SK-N-SH (cell line): ENCODE results near the gene GRIK5. TPM values are rescaled to one million over a fixed set of nuclear protein-coding genes. Genes with fewer than 3 reads are reported as not detected.

Experiments used
- CTCF ChIA-PET: fragments of 300-600, 350-600 bp; formaldehyde crosslinking; extraction: SDS; loops from one replicate; lab custom pipeline; 2021; lab: Yijun Ruan, JAX
- POLR2A ChIA-PET: fragments of 350-600 bp; sonication (Branson Sonifier 250); formaldehyde crosslinking; extraction: SDS; loops from one replicate; lab custom pipeline; 2020; ENCODE audit warnings: antibody characterized with exemption, inconsistent platforms; lab: Yijun Ruan, JAX
- DNase-seq: peaks from one replicate; pipeline ENCODE4 v3.0.0; 2012
- H2AFZ ChIP-seq: fragments of 200-600 bp; sonication (generic); 2 replicates; pipeline ENCODE4 v1.8.1; 2016; ENCODE audit warnings: antibody characterized with exemption, mild to moderate bottlenecking, low read depth
- H3F3A ChIP-seq: fragments of 200-600 bp; sonication (generic); replicated peaks from 2 replicates; pipeline ENCODE3; 2016; ENCODE audit warnings: antibody characterized with exemption, mild to moderate bottlenecking; ENCODE audit not compliant: insufficient read depth
- H3K27ac ChIP-seq, 2 experiments: fragments of 200-500 bp in 1 of 2; fragments of 200-600 bp in 1 of 2; sonication (Bioruptor generic) in 1 of 2; sonication (generic), shearing (Covaris generic) in 1 of 2; 2 replicates each; pipeline versions ENCODE4 v1.5.1 to v1.6.1; 2014 to 2016; ENCODE audit warnings: low read depth in 2 of 2, inconsistent platforms in 1 of 2, low read length in 1 of 2, mild to moderate bottlenecking in 1 of 2, mixed read lengths in 1 of 2
- H3K27me3 ChIP-seq: fragments of 200-600 bp; sonication (generic), shearing (Covaris generic); 2 replicates; pipeline ENCODE4 v1.6.1; 2016; ENCODE audit warnings: mixed run types; ENCODE audit not compliant: insufficient read depth
- H3K36me3 ChIP-seq, 2 experiments: fragments of 200-500 bp in 1 of 2; fragments of 200-600 bp in 1 of 2; sonication (Bioruptor generic) in 1 of 2; sonication (generic) in 1 of 2; replicated peaks in 1 of 2; 2 replicates each; pipeline versions ENCODE3 to v1.5.1; 2014 to 2016; ENCODE audit warnings: low read length in 1 of 2, mild to moderate bottlenecking in 1 of 2; ENCODE audit not compliant: insufficient read depth in 2 of 2, control insufficient read depth in 1 of 2
- H3K4me1 ChIP-seq, 2 experiments: fragments of 200-500 bp in 1 of 2; fragments of 200-600 bp in 1 of 2; sonication (Bioruptor generic) in 1 of 2; sonication (generic), shearing (Covaris generic) in 1 of 2; 2 replicates each; pipeline versions ENCODE4 v1.5.1 to v1.6.1; 2014 to 2016; ENCODE audit warnings: low read depth in 1 of 2, low read length in 1 of 2, mixed run types in 1 of 2; ENCODE audit not compliant: insufficient read depth in 2 of 2, control insufficient read depth in 1 of 2
- H3K4me2 ChIP-seq: fragments of 200-600 bp; sonication (generic), shearing (Covaris generic); 2 replicates; pipeline ENCODE4 v1.6.1; 2017; ENCODE audit warnings: mixed run types
- H3K4me3 ChIP-seq, 2 experiments: fragments of 200-500 bp in 1 of 2; fragments of 200-600 bp in 1 of 2; sonication (Bioruptor generic) in 1 of 2; sonication (generic), shearing (Covaris generic) in 1 of 2; 2 replicates each; pipeline versions ENCODE4 v1.5.1 to v1.8.1; 2014 to 2016; ENCODE audit warnings: low read depth in 2 of 2, inconsistent platforms in 1 of 2, low read length in 1 of 2, mild to moderate bottlenecking in 1 of 2, mixed read lengths in 1 of 2, moderate library complexity in 1 of 2
- H3K79me2 ChIP-seq: fragments of 200-600 bp; sonication (generic); 2 replicates; pipeline ENCODE4 v1.8.1; 2017; ENCODE audit warnings: mild to moderate bottlenecking; ENCODE audit not compliant: insufficient read depth
- H3K9ac ChIP-seq: fragments of 200-600 bp; sonication (generic); 2 replicates; pipeline ENCODE4 v1.6.1; 2017; ENCODE audit warnings: mixed run types
- H3K9me2 ChIP-seq: fragments of 200-600 bp; sonication (generic); 2 replicates; pipeline ENCODE4 v1.6.1; 2017; ENCODE audit warnings: mixed run types
- H3K9me3 ChIP-seq: fragments of 200-600 bp; sonication (generic); 2 replicates; pipeline ENCODE4 v1.6.1; 2017; ENCODE audit warnings: mixed run types, mild to moderate bottlenecking, moderate library complexity
- H4K20me1 ChIP-seq: fragments of 200-600 bp; sonication (generic); 2 replicates; pipeline ENCODE4 v1.6.1; 2017; ENCODE audit warnings: mild to moderate bottlenecking, mixed run types; ENCODE audit not compliant: insufficient read depth
- ELF1 ChIP-seq: IDR thresholded peaks from 2 replicates; pipeline ENCODE4 v1.4.0; 2012
- EZH2phosphoT487 ChIP-seq: fragments of 200-600 bp; sonication (generic); IDR thresholded peaks from 2 replicates; pipeline ENCODE4 v1.6.1; 2017; ENCODE audit warnings: low read depth, mixed run types, mild to moderate bottlenecking, antibody characterized with exemption, moderate library complexity, borderline replicate concordance
- FOSL2 ChIP-seq: IDR thresholded peaks from 2 replicates; pipeline ENCODE4 v1.4.0; 2012; ENCODE audit warnings: low read depth, mild to moderate bottlenecking, moderate library complexity, borderline replicate concordance
- FOXM1 ChIP-seq: IDR thresholded peaks from 2 replicates; pipeline ENCODE4 v1.4.0; 2012; ENCODE audit warnings: low read depth, mild to moderate bottlenecking
- JUND ChIP-seq: IDR thresholded peaks from 2 replicates; pipeline ENCODE4 v1.4.0; 2012
- RAD21 ChIP-seq: IDR thresholded peaks from 2 replicates; pipeline ENCODE4 v1.6.1; 2012; ENCODE audit warnings: mild to moderate bottlenecking, low read length
- RFX5 ChIP-seq: IDR thresholded peaks from 2 replicates; pipeline ENCODE4 v1.6.1; 2012; ENCODE audit warnings: mild to moderate bottlenecking, improper control_type of control experiment, low read length
- SIN3A ChIP-seq: IDR thresholded peaks from 2 replicates; pipeline ENCODE4 v1.6.1; 2012; ENCODE audit warnings: low read depth, mild to moderate bottlenecking, low read length, moderate library complexity, borderline replicate concordance
- TAF1 ChIP-seq: IDR thresholded peaks from 2 replicates; pipeline ENCODE4 v1.6.1; 2012; ENCODE audit warnings: low read depth, mild to moderate bottlenecking, low read length, moderate library complexity, borderline replicate concordance
- TCF12 ChIP-seq: IDR thresholded peaks from 2 replicates; pipeline ENCODE4 v1.4.0; 2012
- WGBS: methylation state at CpG from one replicate; pipeline ENCODE4 v1.1.6; 2017; ENCODE audit warnings: low lambda C conversion rate; 5-methylcytosine and 5-hydroxymethylcytosine counted together
- polyA plus RNA-seq, 3 experiments: library from polyadenylated mRNA; depleted of rRNA; stranded (reverse); fragments of >200 nt; gene quantifications; 2 replicates each; pipeline ENCODE4 v1.2.3, GENCODE V29; 2012
- TF ChIP-seq, protein P1 (sequence below): fragments of 150-350 bp; IDR thresholded peaks from 2 replicates; pipeline ENCODE4 v1.6.1; 2016; ENCODE audit warnings: mild to moderate bottlenecking, low read depth, low read length
- TF ChIP-seq, protein P2 (sequence below): IDR thresholded peaks from 2 replicates; pipeline ENCODE4 v1.4.0; 2012; ENCODE audit warnings: low read depth, borderline replicate concordance
- TF ChIP-seq, protein P3 (sequence below): fragments of 150-350 bp; IDR thresholded peaks from 2 replicates; pipeline ENCODE4 v1.6.1; 2017; ENCODE audit warnings: antibody characterized with exemption, low read length, low read depth, borderline replicate concordance
- TF ChIP-seq, protein P4 (sequence below): IDR thresholded peaks from 2 replicates; pipeline ENCODE4 v1.6.1; 2012; ENCODE audit warnings: mild to moderate bottlenecking, low read depth, low read length, moderate library complexity
- TF ChIP-seq, protein P5 (sequence below): IDR thresholded peaks from 2 replicates; pipeline ENCODE4 v1.4.0; 2012; ENCODE audit warnings: low read depth, borderline replicate concordance
- TF ChIP-seq, protein P6 (sequence below): IDR thresholded peaks from 2 replicates; pipeline ENCODE4; 2012

The GRIK5 gene
- polyA plus RNA-seq, 1 of the 3 experiments (the other 2 are of a cell fraction), result 2.4 TPM

DNA sequence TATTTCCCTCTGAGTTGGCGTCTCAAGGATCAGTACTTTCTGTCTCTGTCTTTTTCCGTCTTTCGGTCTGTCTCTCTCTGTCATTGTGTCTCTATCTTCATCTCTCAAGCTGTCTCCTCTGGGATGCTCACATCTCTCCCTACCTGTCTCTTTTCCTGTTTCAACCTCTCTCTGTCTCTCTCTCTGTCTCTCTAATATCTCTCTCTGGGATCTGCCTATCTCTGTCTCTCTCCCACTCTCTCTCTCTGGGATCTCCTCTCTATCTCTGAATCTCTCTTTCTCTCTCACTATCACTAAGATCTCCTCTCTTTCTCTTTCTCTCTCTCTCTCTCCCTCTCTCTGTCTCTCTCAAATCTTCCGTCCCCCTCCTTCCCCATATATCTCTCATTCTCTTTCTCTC lies 80.0 kb downstream of the GRIK5 start:
- Histone ChIP-seq H4K20me1 (no peaks in the 10 kb centered on the region), H2AFZ (no peak overlapping the region), H3K79me2 (no peaks in the 10 kb centered on the region), H3F3A (no peaks in the 10 kb centered on the region), H3K27ac (no peak overlapping the region), H3K27me3 (peaks cover 3% of the 10 kb centered on the region; the same call in 1 of the 2 replicates), H3K36me3 (no peaks in the 10 kb centered on the region), H3K9me3 (no peaks in the 10 kb centered on the region), H3K9ac (no peak overlapping the region), H3K4me1 (peaks cover 0 to 18% of the 10 kb centered on the region in 2 experiments; a peak in 1 of 4 replicates), H3K4me3 (no peak overlapping the region), H3K9me2 (no peaks in the 10 kb centered on the region), H3K4me2 (no peak overlapping the region)
- ChIA-PET CTCF (no interaction called here), POLR2A (no interaction called here)
- DNase-seq, result no peak
- 84% methylated on average over 4 of the region's 4 CpGs for WGBS
- TF ChIP-seq, protein P1, sequence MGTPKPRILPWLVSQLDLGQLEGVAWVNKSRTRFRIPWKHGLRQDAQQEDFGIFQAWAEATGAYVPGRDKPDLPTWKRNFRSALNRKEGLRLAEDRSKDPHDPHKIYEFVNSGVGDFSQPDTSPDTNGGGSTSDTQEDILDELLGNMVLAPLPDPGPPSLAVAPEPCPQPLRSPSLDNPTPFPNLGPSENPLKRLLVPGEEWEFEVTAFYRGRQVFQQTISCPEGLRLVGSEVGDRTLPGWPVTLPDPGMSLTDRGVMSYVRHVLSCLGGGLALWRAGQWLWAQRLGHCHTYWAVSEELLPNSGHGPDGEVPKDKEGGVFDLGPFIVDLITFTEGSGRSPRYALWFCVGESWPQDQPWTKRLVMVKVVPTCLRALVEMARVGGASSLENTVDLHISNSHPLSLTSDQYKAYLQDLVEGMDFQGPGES, result no peak
- TF ChIP-seq TCF12 (no peak), JUND (no peak)
- TF ChIP-seq, protein P2, sequence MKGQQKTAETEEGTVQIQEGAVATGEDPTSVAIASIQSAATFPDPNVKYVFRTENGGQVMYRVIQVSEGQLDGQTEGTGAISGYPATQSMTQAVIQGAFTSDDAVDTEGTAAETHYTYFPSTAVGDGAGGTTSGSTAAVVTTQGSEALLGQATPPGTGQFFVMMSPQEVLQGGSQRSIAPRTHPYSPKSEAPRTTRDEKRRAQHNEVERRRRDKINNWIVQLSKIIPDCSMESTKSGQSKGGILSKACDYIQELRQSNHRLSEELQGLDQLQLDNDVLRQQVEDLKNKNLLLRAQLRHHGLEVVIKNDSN, result no peak
- TF ChIP-seq, protein P3, sequence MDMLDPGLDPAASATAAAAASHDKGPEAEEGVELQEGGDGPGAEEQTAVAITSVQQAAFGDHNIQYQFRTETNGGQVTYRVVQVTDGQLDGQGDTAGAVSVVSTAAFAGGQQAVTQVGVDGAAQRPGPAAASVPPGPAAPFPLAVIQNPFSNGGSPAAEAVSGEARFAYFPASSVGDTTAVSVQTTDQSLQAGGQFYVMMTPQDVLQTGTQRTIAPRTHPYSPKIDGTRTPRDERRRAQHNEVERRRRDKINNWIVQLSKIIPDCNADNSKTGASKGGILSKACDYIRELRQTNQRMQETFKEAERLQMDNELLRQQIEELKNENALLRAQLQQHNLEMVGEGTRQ, result no peak

DNA sequence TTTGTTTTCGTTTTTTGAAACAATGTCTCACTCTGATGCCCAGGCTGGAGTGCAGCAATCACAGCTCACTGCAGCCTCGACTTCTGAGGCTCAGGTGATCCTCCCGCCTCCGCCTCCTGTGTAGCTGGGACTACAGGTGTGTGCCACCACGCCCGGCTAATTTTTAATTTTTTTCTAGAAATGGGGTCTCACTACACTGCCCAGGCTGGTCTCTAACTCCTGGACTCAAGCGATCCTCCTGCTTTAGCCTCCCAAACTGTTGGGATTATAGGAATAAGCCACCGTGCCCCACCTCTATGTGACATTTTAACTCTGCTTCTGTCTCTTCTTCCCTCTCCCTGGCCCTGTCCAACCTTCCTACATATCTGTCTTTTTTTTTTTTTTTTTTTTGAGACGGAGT lies 81.1 kb downstream of the GRIK5 start:
- Histone ChIP-seq H3K27ac (no peak overlapping the region), H4K20me1 (no peaks in the 10 kb centered on the region), H3K4me2 (no peak overlapping the region), H3K4me3 (no peak overlapping the region), H3F3A (no peaks in the 10 kb centered on the region), H3K27me3 (no peaks in the 10 kb centered on the region), H3K9me2 (no peaks in the 10 kb centered on the region), H3K9me3 (no peaks in the 10 kb centered on the region), H3K4me1 (peaks cover 0 to 12% of the 10 kb centered on the region in 2 experiments; a peak in 1 of 4 replicates), H2AFZ (no peak overlapping the region), H3K9ac (no peak overlapping the region), H3K36me3 (no peaks in the 10 kb centered on the region), H3K79me2 (no peaks in the 10 kb centered on the region)
- TF ChIP-seq ELF1, result no peak
- TF ChIP-seq FOXM1, result no peak
- no peak for TF ChIP-seq RAD21
- TF ChIP-seq, protein P4, sequence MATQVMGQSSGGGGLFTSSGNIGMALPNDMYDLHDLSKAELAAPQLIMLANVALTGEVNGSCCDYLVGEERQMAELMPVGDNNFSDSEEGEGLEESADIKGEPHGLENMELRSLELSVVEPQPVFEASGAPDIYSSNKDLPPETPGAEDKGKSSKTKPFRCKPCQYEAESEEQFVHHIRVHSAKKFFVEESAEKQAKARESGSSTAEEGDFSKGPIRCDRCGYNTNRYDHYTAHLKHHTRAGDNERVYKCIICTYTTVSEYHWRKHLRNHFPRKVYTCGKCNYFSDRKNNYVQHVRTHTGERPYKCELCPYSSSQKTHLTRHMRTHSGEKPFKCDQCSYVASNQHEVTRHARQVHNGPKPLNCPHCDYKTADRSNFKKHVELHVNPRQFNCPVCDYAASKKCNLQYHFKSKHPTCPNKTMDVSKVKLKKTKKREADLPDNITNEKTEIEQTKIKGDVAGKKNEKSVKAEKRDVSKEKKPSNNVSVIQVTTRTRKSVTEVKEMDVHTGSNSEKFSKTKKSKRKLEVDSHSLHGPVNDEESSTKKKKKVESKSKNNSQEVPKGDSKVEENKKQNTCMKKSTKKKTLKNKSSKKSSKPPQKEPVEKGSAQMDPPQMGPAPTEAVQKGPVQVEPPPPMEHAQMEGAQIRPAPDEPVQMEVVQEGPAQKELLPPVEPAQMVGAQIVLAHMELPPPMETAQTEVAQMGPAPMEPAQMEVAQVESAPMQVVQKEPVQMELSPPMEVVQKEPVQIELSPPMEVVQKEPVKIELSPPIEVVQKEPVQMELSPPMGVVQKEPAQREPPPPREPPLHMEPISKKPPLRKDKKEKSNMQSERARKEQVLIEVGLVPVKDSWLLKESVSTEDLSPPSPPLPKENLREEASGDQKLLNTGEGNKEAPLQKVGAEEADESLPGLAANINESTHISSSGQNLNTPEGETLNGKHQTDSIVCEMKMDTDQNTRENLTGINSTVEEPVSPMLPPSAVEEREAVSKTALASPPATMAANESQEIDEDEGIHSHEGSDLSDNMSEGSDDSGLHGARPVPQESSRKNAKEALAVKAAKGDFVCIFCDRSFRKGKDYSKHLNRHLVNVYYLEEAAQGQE, result no peak
- no peak for TF ChIP-seq JUND
- TF ChIP-seq TAF1, result no peak
- TF ChIP-seq FOSL2, result no peak
- TF ChIP-seq, protein P5, sequence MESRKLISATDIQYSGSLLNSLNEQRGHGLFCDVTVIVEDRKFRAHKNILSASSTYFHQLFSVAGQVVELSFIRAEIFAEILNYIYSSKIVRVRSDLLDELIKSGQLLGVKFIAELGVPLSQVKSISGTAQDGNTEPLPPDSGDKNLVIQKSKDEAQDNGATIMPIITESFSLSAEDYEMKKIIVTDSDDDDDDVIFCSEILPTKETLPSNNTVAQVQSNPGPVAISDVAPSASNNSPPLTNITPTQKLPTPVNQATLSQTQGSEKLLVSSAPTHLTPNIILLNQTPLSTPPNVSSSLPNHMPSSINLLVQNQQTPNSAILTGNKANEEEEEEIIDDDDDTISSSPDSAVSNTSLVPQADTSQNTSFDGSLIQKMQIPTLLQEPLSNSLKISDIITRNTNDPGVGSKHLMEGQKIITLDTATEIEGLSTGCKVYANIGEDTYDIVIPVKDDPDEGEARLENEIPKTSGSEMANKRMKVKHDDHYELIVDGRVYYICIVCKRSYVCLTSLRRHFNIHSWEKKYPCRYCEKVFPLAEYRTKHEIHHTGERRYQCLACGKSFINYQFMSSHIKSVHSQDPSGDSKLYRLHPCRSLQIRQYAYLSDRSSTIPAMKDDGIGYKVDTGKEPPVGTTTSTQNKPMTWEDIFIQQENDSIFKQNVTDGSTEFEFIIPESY, result no peak
- no peak for TF ChIP-seq RFX5
- TF ChIP-seq, protein P6, sequence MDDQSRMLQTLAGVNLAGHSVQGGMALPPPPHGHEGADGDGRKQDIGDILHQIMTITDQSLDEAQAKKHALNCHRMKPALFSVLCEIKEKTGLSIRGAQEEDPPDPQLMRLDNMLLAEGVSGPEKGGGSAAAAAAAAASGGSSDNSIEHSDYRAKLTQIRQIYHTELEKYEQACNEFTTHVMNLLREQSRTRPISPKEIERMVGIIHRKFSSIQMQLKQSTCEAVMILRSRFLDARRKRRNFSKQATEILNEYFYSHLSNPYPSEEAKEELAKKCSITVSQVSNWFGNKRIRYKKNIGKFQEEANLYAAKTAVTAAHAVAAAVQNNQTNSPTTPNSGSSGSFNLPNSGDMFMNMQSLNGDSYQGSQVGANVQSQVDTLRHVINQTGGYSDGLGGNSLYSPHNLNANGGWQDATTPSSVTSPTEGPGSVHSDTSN, result no peak
- no peak for TF ChIP-seq SIN3A
- no peak for TF ChIP-seq EZH2phosphoT487
- no peak for DNase-seq
- 74% methylated on average over 9 of the region's 9 CpGs for WGBS
- ChIA-PET POLR2A (interaction anchor here (0.9 kb wide), 1 partner anchor 9 kb away, joined by 3 read pairs; no protein-coding TSS in a partner anchor), CTCF (interaction anchor here (1.4 kb wide), 1 partner anchor 46 kb away, joined by 3 read pairs; no protein-coding TSS in a partner anchor)
